GM21528 (cell line): ENCODE results near the gene TP53I11.

Experiments
- ATAC-seq: cut with Tn5 transposase; IDR thresholded peaks from one replicate; pipeline ENCODE4 v1.9.1; 2021; ENCODE audit warnings: mild to moderate bottlenecking, moderate library complexity; ENCODE audit not compliant: unreplicated experiment, low FRiP score

The TP53I11 gene

DNA sequence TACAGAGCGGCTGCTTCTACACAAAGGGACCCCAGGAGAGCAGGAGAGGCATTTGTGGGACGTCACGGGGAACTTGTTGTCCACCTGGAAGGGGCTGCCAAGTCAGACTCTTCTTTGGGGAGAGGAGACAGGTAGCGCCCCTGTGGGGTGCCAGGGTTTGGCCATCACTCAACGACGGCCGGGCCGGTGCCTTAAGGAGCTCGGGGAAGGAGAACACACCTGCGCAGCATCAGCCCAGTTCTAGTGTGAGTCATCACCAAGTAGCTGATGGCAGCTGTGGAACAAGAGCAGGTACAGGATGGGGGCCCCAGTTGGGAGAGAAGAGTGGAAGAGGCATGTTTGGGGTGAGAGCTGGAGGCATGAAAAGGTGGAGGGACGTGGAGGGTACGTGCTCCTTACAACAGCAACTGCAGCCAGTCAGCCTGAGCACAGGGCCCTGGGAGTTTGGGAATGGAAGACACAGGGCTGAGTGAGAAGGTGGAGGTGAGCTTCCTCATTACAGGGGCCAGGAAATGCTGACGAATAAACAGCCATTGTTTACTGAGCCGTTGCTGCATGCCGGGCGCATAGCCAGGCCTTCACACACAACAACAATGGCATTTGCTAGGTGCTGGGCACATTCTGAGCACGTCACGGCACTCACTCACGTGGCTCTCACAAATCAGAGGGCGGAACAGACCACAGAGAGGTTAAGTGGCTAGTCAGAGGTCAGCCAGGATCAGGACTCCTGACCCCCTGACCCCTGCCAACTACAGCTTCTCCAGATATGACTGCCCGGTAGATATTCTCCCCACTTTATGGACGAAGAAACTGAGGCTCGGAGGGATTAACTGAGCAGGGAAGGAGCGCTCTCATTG lies 29.1 kb upstream of the TP53I11 start:
- no peak for ATAC-seq

DNA sequence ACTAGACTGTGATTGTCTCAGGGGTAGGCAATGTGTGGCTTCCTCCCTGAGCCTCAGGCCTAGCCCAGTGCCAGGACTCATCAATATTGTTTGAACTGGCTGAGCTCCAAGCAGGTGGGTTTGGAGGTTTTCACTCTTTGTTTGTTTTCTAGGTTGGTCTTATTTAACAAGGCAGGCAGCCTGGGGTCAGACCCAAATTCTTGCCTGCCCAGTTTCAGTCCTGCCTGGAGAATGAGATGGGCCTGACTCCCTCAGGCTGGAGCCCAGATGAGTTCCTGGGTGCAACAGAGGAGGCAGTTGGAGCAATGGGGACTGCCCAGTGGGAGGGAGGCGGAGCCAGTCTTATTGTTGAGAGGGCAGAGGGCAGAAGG lies 28.3 kb upstream of the TP53I11 start:
- ATAC-seq: no peak

- ATAC-seq: no peak
Observed at GRCh38 chr11:44978274-44978960, 27.7 kb upstream of the TP53I11 start.

- no peak for ATAC-seq
Observed at GRCh38 chr11:44977493-44977984, 26.9 kb upstream of the TP53I11 start.

DNA sequence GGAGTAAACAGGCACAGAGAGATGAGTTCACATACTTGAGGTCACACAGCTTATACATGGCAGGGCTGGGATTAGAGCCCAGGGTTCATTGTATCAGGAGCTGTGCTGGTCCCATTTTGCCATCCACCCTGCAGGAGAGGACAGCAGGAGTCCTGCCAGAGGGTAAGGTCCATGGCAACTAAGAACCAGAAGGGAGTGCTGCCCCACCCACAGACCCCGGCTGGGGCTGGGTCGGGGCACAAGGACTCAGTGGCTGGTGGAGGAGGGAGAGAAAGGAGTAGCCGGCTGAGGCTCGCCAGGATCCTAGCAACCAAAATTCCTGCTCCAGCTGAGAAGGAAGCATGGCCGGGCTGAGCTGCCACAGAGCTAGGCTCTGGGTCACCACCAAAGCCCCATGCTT lies 25.9 kb upstream of the TP53I11 start:
- no peak for ATAC-seq

- ATAC-seq: no peak
Observed at GRCh38 chr11:44974402-44975000, 23.8 kb upstream of the TP53I11 start.

- no peak for ATAC-seq
Observed at GRCh38 chr11:44973632-44974401, 23.1 kb upstream of the TP53I11 start.

- ATAC-seq: no peak
Observed at GRCh38 chr11:44972746-44973435, 22.2 kb upstream of the TP53I11 start.

DNA sequence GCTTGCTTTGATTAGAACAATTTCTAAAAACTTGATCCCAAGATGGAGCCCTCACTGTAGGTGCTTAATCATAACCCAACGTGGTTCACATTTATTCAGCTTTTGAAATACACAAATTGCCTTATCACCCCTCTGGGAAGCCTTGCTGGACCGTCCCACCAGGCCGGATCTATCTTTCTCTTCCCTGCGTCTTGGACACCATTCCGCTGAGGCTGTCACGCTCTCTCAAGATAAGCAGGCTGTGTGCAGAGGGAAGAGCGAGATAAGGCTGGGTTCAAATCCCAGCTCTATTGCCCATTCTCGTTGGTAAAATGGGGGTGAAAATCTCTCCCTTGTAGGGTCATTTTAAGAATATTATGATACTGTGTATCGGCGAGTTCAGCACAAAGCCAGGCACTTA lies 20.5 kb upstream of the TP53I11 start:
- no peak for ATAC-seq

GRCh38 chr11:44970293-44970692 lies 19.6 kb upstream of the TP53I11 start:
- no peak for ATAC-seq

DNA sequence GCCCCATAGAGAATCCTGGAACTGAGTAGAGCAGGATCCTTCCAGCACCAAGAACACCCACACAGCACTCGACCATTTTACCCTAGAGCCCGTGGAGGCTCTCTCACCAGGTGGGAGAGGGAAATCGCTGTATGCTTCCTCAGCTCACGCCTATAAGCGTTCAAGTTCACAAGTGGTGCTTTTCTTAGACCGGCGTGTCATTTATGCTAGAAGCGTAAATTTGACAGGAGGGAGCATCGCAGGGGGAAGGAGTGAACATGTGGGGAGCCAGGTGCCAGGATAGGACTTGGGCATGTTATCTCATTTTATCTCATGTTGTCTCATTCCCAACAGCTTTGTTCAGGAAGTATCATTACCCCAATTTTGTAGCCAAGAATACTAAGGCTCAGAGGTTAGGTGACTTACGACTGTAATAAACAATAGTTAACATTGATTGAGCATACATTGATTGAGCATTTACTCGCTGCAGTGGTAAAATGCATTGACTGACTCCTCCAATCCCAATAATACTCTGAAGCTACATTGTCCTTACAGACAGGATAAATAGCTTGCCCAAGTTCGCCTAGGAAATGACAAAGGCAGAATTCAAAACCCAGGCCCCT lies 19.1 kb upstream of the TP53I11 start:
- no peak for ATAC-seq

GRCh38 chr11:44968510-44968909 lies 17.8 kb upstream of the TP53I11 start:
- ATAC-seq: no peak

- ATAC-seq: no peak
Observed at GRCh38 chr11:44967930-44968496, 17.3 kb upstream of the TP53I11 start.

- ATAC-seq: no peak
Observed at GRCh38 chr11:44966694-44967093, 16.0 kb upstream of the TP53I11 start.

DNA sequence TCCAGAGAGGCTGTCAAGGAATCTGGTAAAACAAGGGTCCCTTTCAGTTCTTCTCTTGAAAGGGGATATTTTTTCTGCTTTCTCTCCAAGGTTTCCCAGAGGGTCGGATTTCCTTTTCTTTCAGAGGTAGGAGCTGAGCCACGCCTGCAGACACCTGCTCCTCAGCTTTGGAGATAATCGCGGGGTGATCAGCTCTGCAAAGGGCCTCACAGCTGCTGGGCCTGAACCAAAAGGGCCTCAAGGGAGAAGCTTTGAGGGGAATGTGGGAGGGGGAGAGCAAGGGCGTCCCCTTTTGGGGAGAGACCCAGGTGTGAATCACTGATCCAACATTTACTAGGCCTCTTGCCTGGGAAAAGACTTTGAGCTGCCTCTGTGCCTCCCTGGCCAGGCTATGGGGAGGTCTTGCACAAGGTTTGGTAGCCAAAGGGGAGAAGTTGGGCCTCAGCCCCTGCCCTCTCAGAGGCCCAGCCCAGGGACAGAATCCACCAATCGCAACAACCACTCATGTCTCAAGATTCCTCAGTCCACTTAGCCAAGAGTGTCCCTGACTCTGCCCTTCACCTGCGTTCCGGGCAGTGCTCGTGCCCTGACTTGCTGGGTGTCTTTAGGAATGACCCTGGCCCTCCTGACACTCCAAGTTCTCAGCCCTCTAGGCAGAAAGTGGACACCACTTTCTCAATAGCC lies 14.0 kb upstream of the TP53I11 start:
- no peak for ATAC-seq

DNA sequence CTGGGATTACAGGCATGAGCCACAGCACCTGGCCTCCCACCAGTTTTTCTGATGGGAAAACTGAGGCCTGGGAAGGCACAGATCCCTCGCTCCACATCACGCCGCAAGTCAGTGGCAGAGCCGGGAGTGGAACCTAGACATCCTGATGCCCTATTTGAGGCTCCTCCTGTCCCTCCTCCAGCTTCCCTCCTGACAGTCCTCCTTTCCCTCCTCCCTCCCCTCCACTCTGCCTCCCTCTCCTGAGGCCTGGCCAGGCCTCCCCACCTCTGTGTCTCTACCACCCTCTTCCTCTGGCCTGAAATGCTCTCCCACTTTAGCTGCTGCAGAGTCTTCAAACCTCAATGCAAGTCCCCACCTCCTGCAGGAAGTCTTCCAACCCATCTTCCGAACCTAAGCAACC lies 13.3 kb upstream of the TP53I11 start:
- ATAC-seq: no peak

DNA sequence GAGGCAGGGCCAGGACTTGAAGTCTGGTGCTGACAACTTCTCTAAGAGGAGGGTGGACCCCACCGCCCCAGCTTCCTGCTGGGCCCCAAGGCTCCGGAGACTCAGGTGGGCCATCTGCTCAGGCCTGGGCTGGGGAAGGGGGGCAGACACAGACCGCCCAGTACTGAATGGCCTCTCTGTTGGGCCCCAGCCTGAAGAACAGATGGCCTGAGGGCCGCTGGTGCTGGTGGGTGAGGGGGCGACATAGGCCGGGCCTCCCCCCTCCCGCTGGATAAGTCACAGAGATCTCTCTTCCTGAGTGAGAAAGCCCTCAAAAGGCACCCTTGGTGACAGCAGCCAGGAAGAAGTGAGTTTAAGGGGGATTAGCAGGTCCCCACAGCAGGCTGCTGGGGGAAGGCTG lies 12.5 kb upstream of the TP53I11 start:
- no peak for ATAC-seq

GRCh38 chr11:44962464-44962863 lies 11.8 kb upstream of the TP53I11 start:
- ATAC-seq: no peak
